Mucosa of descending colon (tissue), 3 donors: Measurements from ENCODE around the gene HSPA12A. TPM values are rescaled to one million over a fixed set of nuclear protein-coding genes. Genes with fewer than 3 reads are reported as not detected.

Source experiments
- ATAC-seq: fragments of 200-7000 bp; cut with Tn5 transposase; one replicate; pipeline ENCODE4 v1.9.1; 2020; ENCODE audit warnings: mild to moderate bottlenecking, moderate library complexity
- DNase-seq, 3 donors: peaks; one replicate each; pipeline ENCODE4 v3.0.0-alpha.2; 2020
- H3K36me3 ChIP-seq: fragments of 200-600 bp; one replicate; pipeline ENCODE4 v1.8.0; 2021; ENCODE audit warnings: low read depth, mild to moderate bottlenecking
- H3K4me1 ChIP-seq: fragments of 200-600 bp; one replicate; pipeline ENCODE4 v1.8.0; 2021; ENCODE audit warnings: low read depth, mild to moderate bottlenecking
- H3K4me3 ChIP-seq: fragments of 200-600 bp; one replicate; pipeline ENCODE4 v1.8.0; 2021; ENCODE audit warnings: mild to moderate bottlenecking
- H3K9me3 ChIP-seq: fragments of 200-600 bp; one replicate; pipeline ENCODE4 v1.8.0; 2021; ENCODE audit warnings: mild to moderate bottlenecking
- CTCF ChIP-seq: fragments of 200-600 bp; IDR thresholded peaks from one replicate; pipeline ENCODE4 v1.8.0; 2022; ENCODE audit warnings: antibody characterized with exemption, mild to moderate bottlenecking
- intact Hi-C, 2 donors: fragments of 100-400 bp; cut with DNase I in 1 of 2; cut with micrococcal nuclease in 1 of 2; formaldehyde crosslinking; loops; one replicate each; pipeline versions ENCODE4 v1.11.0 to v1.11.1; 2022; cut with DNase I, micrococcal nuclease
- total RNA-seq, 3 donors: library from RNA; stranded (reverse); fragmentation: NEBNext Ultra II Directional in 2 of 3; extraction: Animal tissue kit (Norgen Biotek cat#: 25700) in 2 of 3; gene quantifications; one replicate each; pipeline versions ENCODE4 v1.2.1 to v1.2.4, GENCODE V29; 2021 to 2023
- donor health status: DM: no; HTN: no; CAD: no; lungs with moderate emphysema.
- donor health status: DM: no; HTN: no; CAD: no.
- donor health status: DM: no; HTN: yes; CAD: no.

HSPA12A gene
- total RNA-seq, 3 donors from 2014 or later: 7.7 to 20.6 (median 8.8) TPM

GRCh38 chr10:116690356-116691322, 51.7 kb downstream of the HSPA12A start:
- no peaks in the 10 kb centered on the region for H3K9me3 ChIP-seq
- intact Hi-C loops: no loop called here
- H3K4me1 ChIP-seq: no peaks in the 10 kb centered on the region
- peak in 1 of 3 donors; percentile 38 for DNase-seq
- no peak overlapping the region for H3K4me3 ChIP-seq
- no peaks in the 10 kb centered on the region for H3K36me3 ChIP-seq
- no peak for ATAC-seq
- TF ChIP-seq CTCF: no peak

GRCh38 chr10:116689744-116690143, 52.6 kb downstream of the HSPA12A start:
- no peak for TF ChIP-seq CTCF
- DNase-seq (no peak), ATAC-seq (no peak)
- Histone ChIP-seq H3K4me3 (no peak overlapping the region), H3K36me3 (no peaks in the 10 kb centered on the region), H3K9me3 (no peaks in the 10 kb centered on the region), H3K4me1 (no peaks in the 10 kb centered on the region)
- intact Hi-C loops: no loop called here

GRCh38 chr10:116688741-116689495, 53.4 kb downstream of the HSPA12A start:
- intact Hi-C loops: no loop called here

GRCh38 chr10:116688241-116688711, 54.1 kb downstream of the HSPA12A start:
- peak; percentile 41 for ATAC-seq

More at GRCh38 chr10:116688741-116689495, 53.4 kb downstream of the HSPA12A start:
- DNase-seq: no peak
- no peak for ATAC-seq
- Histone ChIP-seq H3K4me3 (no peak overlapping the region), H3K9me3 (no peaks in the 10 kb centered on the region), H3K4me1 (no peaks in the 10 kb centered on the region), H3K36me3 (no peaks in the 10 kb centered on the region)
- TF ChIP-seq CTCF: no peak

More at GRCh38 chr10:116688241-116688711, 54.1 kb downstream of the HSPA12A start:
- H3K36me3 ChIP-seq: no peaks in the 10 kb centered on the region
- no peaks in the 10 kb centered on the region for H3K4me1 ChIP-seq
- DNase-seq: no peak
- no peak overlapping the region for H3K4me3 ChIP-seq
- no peaks in the 10 kb centered on the region for H3K9me3 ChIP-seq
- intact Hi-C loops: no loop called here
- no peak for TF ChIP-seq CTCF
